Ovary (tissue), 9 donors: ENCODE results near the gene ECD. TPM values are rescaled to one million over a fixed set of nuclear protein-coding genes. Genes with fewer than 3 reads are reported as not detected.

Source experiments
- DNase-seq, 5 donors: peaks; one replicate each; pipeline ENCODE4 v3.0.0-alpha.2; 2019 to 2020
- H3K27ac ChIP-seq, 2 donors: fragments of 200-600 bp; one replicate each; pipeline versions ENCODE4 v1.5.1 to v1.8.0; 2019 to 2022
- H3K27me3 ChIP-seq: fragments of 200-600 bp; one replicate; pipeline ENCODE4 v1.8.0; 2022
- H3K36me3 ChIP-seq: fragments of 200-600 bp; sonication (generic); one replicate; pipeline ENCODE4 v1.5.1; 2019
- H3K4me1 ChIP-seq: one replicate; pipeline ENCODE4 v1.8.1; 2013; ENCODE audit warnings: mild to moderate bottlenecking, moderate library complexity; ENCODE audit not compliant: insufficient read depth
- H3K4me3 ChIP-seq: fragments of 200-600 bp; sonication (generic); one replicate; pipeline ENCODE4 v1.5.1; 2017
- H3K9me3 ChIP-seq, 2 donors: fragments of 200-600 bp in 1 of 2; sonication (generic) in 1 of 2; one replicate each; pipeline versions ENCODE4 v1.5.1 to v1.8.1; 2013 to 2019; ENCODE audit warnings: mild to moderate bottlenecking in 1 of 2, moderate library complexity in 1 of 2
- CTCF ChIP-seq, 3 donors: fragments of 450-650 bp in 2 of 3; fragments of 200-600 bp in 1 of 3; IDR thresholded peaks; one replicate each; pipeline versions ENCODE4 v1.5.1 to v1.8.0; 2016 to 2022; ENCODE audit warnings: antibody characterized with exemption in 3 of 3, mild to moderate bottlenecking in 1 of 3
- EP300 ChIP-seq: sonication (generic); formaldehyde crosslinking; IDR thresholded peaks from one replicate; pipeline ENCODE4 v1.6.1; 2017; ENCODE audit warnings: antibody characterized with exemption
- POLR2A ChIP-seq: fragments of 450-650 bp; IDR thresholded peaks from one replicate; pipeline ENCODE4 v1.6.1; 2017; ENCODE audit warnings: antibody characterized with exemption, mild to moderate bottlenecking, moderate library complexity
- WGBS, 3 donors: extraction: QIAGEN DNeasy Blood & Tissue Kit in 1 of 3; methylation state at CpG; one replicate each; pipeline versions ENCODE4 v1.1.5 to v1.1.7; 2013 to 2017; 5-methylcytosine and 5-hydroxymethylcytosine counted together
- intact Hi-C, 4 donors: fragments of 100-400 bp; cut with DNase I; formaldehyde crosslinking; loops; one replicate each; pipeline versions ENCODE4 v1.11.0 to v1.15.1; 2022 to 2023
- polyA plus RNA-seq, 2 donors: library from polyadenylated mRNA; stranded (reverse); fragments of 200-250 nt in 1 of 2; fragments of 350-450 nt in 1 of 2; fragmentation: Illumina TruSeq in 1 of 2; extraction: RNeasy Lipid Tissue Mini Kit (QIAGEN cat#74804) in 1 of 2; gene quantifications; one replicate each; pipeline ENCODE4 v1.2.3, GENCODE V29; 2013 to 2014
- total RNA-seq, 7 donors: library from RNA; depleted of rRNA in 2 of 7; stranded (reverse); fragments of >200 nt in 2 of 7; fragmentation: NEBNext Ultra II Directional in 3 of 7; extraction: Animal tissue kit (Norgen Biotek cat#: 25700) in 3 of 7; gene quantifications; one replicate each; pipeline versions ENCODE4 v1.1.0 to v1.2.4, GENCODE V29; 2016 to 2023
- donor health status: DM: no; HTN: no; CAD: no; lungs with moderate emphysema.
- donor health status: DM: no; HTN: no; CAD: no.
- donor health status: Bipolar disorder and iron deficiency.
- donor health status: DM: yes; HTN: yes; CAD: no.
- donor health status: DM: no; HTN: no; CAD: no.
- donor health status: DM: yes; HTN: yes; CAD: no.

ECD gene
- total and polyA plus RNA-seq, 9 donors: 14.7 to 28.2 (median 22.8) TPM

- intact Hi-C loops: no loop called here
- H3K4me1 ChIP-seq: no peaks in the 10 kb centered on the region
- no peak for DNase-seq
- no peaks in the 10 kb centered on the region for H3K9me3 ChIP-seq
- H3K36me3 ChIP-seq: no peaks in the 10 kb centered on the region
- H3K27ac ChIP-seq: no peak overlapping the region
- no peaks in the 10 kb centered on the region for H3K27me3 ChIP-seq
- 56 to 65% (median 62%) methylated on average over 2 of the region's 2 CpGs for WGBS, 3 donors
- TF ChIP-seq POLR2A (no peak), EP300 (no peak)
- no peak overlapping the region for H3K4me3 ChIP-seq
Observed at GRCh38 chr10:73139251-73139650, 28.6 kb downstream of the ECD start.

- TF ChIP-seq CTCF (IDR thresholded peaks at IDR 0.05) (no peak), EP300 (no peak), POLR2A (no peak)
- no peak overlapping the region for H3K27ac ChIP-seq
- H3K9me3 ChIP-seq: no peaks in the 10 kb centered on the region
- H3K36me3 ChIP-seq: no peaks in the 10 kb centered on the region
- no peaks in the 10 kb centered on the region for H3K4me1 ChIP-seq
- 80 to 94% (median 88%) methylated on average over 2 of the region's 2 CpGs for WGBS, 3 donors
- DNase-seq: no peak
- intact Hi-C loops: no loop called here
- H3K4me3 ChIP-seq: no peak overlapping the region
- no peaks in the 10 kb centered on the region for H3K27me3 ChIP-seq
Observed at GRCh38 chr10:73136627-73137026, 31.2 kb downstream of the ECD start.

- DNase-seq: no peak
- no peaks in the 10 kb centered on the region for H3K36me3 ChIP-seq
- TF ChIP-seq CTCF (IDR thresholded peaks at IDR 0.05): no peak
- no peak for TF ChIP-seq POLR2A
- TF ChIP-seq EP300: no peak
- H3K4me1 ChIP-seq: no peaks in the 10 kb centered on the region
- no peaks in the 10 kb centered on the region for H3K27me3 ChIP-seq
- no peaks in the 10 kb centered on the region for H3K9me3 ChIP-seq
- WGBS, 3 donors: 87 to 91% (median 91%) methylated on average over 3 of the region's 3 CpGs
- no peak overlapping the region for H3K4me3 ChIP-seq
- no peak overlapping the region for H3K27ac ChIP-seq
- intact Hi-C loops: loop anchor here in 1 of 4 donors (5.0 kb wide), 1 partner anchor 762 kb away; no protein-coding TSS in a partner anchor
Observed at GRCh38 chr10:73134727-73135126, 33.1 kb downstream of the ECD start.

- H3K36me3 ChIP-seq: no peaks in the 10 kb centered on the region
- 94 to 96% (median 95%) methylated on average over 2 of the region's 2 CpGs for WGBS, 3 donors
- intact Hi-C loops: loop anchor here in 1 of 4 donors (5.0 kb wide), 1 partner anchor 760 kb away; no protein-coding TSS in a partner anchor
Observed at GRCh38 chr10:73131913-73132686, 35.7 kb downstream of the ECD start.

More at GRCh38 chr10:73131913-73132686, 35.7 kb downstream of the ECD start:
- H3K4me1 ChIP-seq: no peaks in the 10 kb centered on the region
- no peaks in the 10 kb centered on the region for H3K9me3 ChIP-seq
- H3K4me3 ChIP-seq: no peak overlapping the region
- DNase-seq: no peak
- no peak overlapping the region for H3K27ac ChIP-seq
- no peaks in the 10 kb centered on the region for H3K27me3 ChIP-seq
- no peak for TF ChIP-seq CTCF (IDR thresholded peaks at IDR 0.05)
- no peak for TF ChIP-seq EP300
- TF ChIP-seq POLR2A: no peak
